ENCODE data around the gene OLFM2.

The OLFM2 gene

DNA sequence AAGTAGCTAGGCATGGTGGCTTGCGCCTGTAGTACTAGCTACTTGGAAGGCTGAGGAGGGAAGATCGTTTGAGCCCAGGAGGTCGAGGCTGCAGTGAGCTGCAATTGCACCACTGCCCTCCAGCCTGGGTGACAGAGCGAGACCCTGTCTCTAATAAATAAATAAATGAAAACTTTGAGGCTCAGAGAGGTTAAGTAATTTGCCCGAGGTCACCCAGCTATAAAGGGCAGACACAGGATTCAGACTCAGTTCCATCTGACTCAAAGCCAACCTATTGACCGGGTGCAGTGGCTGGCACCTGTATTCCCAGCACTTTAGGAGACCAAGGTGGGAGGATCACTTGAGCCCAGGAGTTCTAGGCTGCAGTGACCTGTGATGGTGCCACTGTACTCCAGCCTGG, 7.4 kb upstream of the OLFM2 start:
- Histone ChIP-seq H3K9me3 (ENCODE audit: insufficient read depth, low read length, severe bottlenecking) (peaks cover 4% of the 10 kb centered on the region), H4K20me1 (ENCODE audit: insufficient read depth, low read length) (no peaks in the 10 kb centered on the region), H3K9ac (ENCODE audit: low read depth, low read length) (no peak overlapping the region), H2AFZ (ENCODE audit: low read depth, low read length) (no peak overlapping the region), H3K4me1 (ENCODE audit: insufficient read depth, low read length) (no peaks in the 10 kb centered on the region), H3K27me3 (ENCODE audit: insufficient read depth, low read length, poor library complexity) (no peaks in the 10 kb centered on the region), H3K36me3 (ENCODE audit: insufficient read depth, low read length) (no peaks in the 10 kb centered on the region), H3K4me2 (ENCODE audit: insufficient read depth, low read length) (no peak overlapping the region), H3K4me3 (ENCODE audit: low read depth in 1 of 2, low read length in 2 of 2) (no peak overlapping the region), H3K79me2 (ENCODE audit: insufficient read depth, low read length) (no peaks in the 10 kb centered on the region), H3K27ac (ENCODE audit: low read length) (no peak overlapping the region)
- TF ChIP-seq EZH2 (IDR thresholded peaks at IDR 0.05; ENCODE audit: borderline replicate concordance, low read depth, low read length, severe bottlenecking): no peak
- ATAC-seq (ENCODE audit: insufficient read depth, low read depth): no peak
- no peak for DNase-seq

DNA sequence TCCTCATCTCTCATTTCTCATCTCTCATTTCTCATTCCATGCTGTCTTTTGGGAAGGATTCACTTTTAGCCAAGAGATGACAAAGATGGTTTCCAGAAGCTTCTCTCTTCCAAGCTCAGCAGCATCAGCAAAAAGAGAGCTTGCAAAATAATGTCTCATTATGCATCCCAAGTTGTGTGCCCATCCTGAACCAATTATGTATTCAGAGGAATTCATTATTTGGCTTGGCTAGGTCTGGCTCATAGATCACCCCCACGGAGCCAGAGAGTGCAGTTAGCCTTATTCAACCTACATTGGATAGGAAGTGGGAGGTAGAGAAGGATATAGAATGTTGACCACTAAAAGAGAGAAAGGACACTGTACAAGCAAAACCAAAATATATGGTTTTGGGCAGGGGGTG, 5.4 kb upstream of the OLFM2 start:
- H3K4me1 ChIP-seq (ENCODE audit: insufficient read depth, low read length): no peaks in the 10 kb centered on the region
- H3K9me3 ChIP-seq (ENCODE audit: insufficient read depth, low read length, severe bottlenecking): peaks cover 4% of the 10 kb centered on the region
- H3K27me3 ChIP-seq (ENCODE audit: insufficient read depth, low read length, poor library complexity): no peaks in the 10 kb centered on the region
- no peak for ATAC-seq (ENCODE audit: insufficient read depth, low read depth)
- H3K4me2 ChIP-seq (ENCODE audit: insufficient read depth, low read length): no peak overlapping the region
- H3K4me3 ChIP-seq (ENCODE audit: low read depth in 1 of 2, low read length in 2 of 2): no peak overlapping the region
- H3K36me3 ChIP-seq (ENCODE audit: insufficient read depth, low read length): no peaks in the 10 kb centered on the region
- TF ChIP-seq, protein P1, sequence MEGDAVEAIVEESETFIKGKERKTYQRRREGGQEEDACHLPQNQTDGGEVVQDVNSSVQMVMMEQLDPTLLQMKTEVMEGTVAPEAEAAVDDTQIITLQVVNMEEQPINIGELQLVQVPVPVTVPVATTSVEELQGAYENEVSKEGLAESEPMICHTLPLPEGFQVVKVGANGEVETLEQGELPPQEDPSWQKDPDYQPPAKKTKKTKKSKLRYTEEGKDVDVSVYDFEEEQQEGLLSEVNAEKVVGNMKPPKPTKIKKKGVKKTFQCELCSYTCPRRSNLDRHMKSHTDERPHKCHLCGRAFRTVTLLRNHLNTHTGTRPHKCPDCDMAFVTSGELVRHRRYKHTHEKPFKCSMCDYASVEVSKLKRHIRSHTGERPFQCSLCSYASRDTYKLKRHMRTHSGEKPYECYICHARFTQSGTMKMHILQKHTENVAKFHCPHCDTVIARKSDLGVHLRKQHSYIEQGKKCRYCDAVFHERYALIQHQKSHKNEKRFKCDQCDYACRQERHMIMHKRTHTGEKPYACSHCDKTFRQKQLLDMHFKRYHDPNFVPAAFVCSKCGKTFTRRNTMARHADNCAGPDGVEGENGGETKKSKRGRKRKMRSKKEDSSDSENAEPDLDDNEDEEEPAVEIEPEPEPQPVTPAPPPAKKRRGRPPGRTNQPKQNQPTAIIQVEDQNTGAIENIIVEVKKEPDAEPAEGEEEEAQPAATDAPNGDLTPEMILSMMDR (IDR thresholded peaks at IDR 0.05; ENCODE audit: borderline replicate concordance, extremely low read depth, low read length, poor library complexity, severe bottlenecking): no peak
- no peak for TF ChIP-seq EZH2 (IDR thresholded peaks at IDR 0.05; ENCODE audit: borderline replicate concordance, low read depth, low read length, severe bottlenecking)
- H3K79me2 ChIP-seq (ENCODE audit: insufficient read depth, low read length): no peaks in the 10 kb centered on the region
- H2AFZ ChIP-seq (ENCODE audit: low read depth, low read length): no peak overlapping the region
- DNase-seq: no peak
- no peak overlapping the region for H3K27ac ChIP-seq (ENCODE audit: low read length)
- H3K9ac ChIP-seq (ENCODE audit: low read depth, low read length): no peak overlapping the region
- no peaks in the 10 kb centered on the region for H4K20me1 ChIP-seq (ENCODE audit: insufficient read depth, low read length)

DNA sequence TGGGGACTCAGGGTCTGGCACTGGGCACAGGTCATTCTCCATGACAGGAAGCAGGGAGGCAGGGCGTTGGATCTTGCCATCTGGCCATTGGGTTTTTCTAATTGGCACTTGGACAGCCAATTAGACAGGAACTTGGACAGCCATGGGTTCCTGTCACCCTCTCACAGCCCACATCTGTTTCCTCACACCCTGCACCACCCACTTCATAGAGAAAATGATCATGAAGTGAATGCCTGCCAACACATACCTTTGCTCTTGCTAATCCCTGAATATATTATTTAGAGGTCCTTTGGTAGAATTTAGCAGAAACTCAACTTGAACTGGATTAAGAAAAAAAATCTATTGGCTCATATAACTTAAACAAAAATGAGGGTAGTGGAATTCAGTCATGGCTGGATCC, 4.9 kb upstream of the OLFM2 start:
- no peaks in the 10 kb centered on the region for H3K36me3 ChIP-seq (ENCODE audit: insufficient read depth, low read length)
- peaks cover 4% of the 10 kb centered on the region for H3K9me3 ChIP-seq (ENCODE audit: insufficient read depth, low read length, severe bottlenecking)
- no peak for DNase-seq
- H3K27ac ChIP-seq (ENCODE audit: low read length): no peak overlapping the region
- TF ChIP-seq, protein P1 (IDR thresholded peaks at IDR 0.05; ENCODE audit: borderline replicate concordance, extremely low read depth, low read length, poor library complexity, severe bottlenecking): no peak
- TF ChIP-seq EZH2 (IDR thresholded peaks at IDR 0.05; ENCODE audit: borderline replicate concordance, low read depth, low read length, severe bottlenecking): no peak
- H3K27me3 ChIP-seq (ENCODE audit: insufficient read depth, low read length, poor library complexity): no peaks in the 10 kb centered on the region
- ATAC-seq (ENCODE audit: insufficient read depth, low read depth): no peak
- no peaks in the 10 kb centered on the region for H3K79me2 ChIP-seq (ENCODE audit: insufficient read depth, low read length)
- H3K9ac ChIP-seq (ENCODE audit: low read depth, low read length): no peak overlapping the region
- no peak overlapping the region for H3K4me3 ChIP-seq (ENCODE audit: low read depth in 1 of 2, low read length in 2 of 2)
- H4K20me1 ChIP-seq (ENCODE audit: insufficient read depth, low read length): no peaks in the 10 kb centered on the region
- H3K4me1 ChIP-seq (ENCODE audit: insufficient read depth, low read length): no peaks in the 10 kb centered on the region
- no peak overlapping the region for H3K4me2 ChIP-seq (ENCODE audit: insufficient read depth, low read length)
- no peak overlapping the region for H2AFZ ChIP-seq (ENCODE audit: low read depth, low read length)

DNA sequence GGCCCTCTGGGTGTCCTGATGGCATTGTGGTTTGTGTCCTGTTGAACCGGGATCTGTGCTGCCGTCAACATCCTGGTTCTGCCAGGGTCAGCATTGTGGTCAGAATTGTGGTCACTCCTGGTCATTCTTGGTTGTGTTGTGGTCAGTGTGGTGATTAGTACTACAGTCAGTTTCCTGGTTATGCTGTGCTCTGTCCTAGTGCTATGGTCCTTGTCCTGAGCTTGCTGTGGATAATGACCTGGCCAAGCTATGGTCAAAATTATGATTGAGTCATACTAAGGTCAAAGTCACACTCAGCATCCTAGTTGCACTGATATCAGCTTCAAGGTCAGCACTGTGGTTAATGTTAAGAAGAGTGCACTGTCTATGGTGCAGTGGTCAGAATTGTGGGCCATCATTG, 4.5 kb upstream of the OLFM2 start:
- Histone ChIP-seq H3K4me1 (ENCODE audit: insufficient read depth, low read length) (no peaks in the 10 kb centered on the region), H3K27ac (ENCODE audit: low read length) (no peak overlapping the region), H4K20me1 (ENCODE audit: insufficient read depth, low read length) (no peaks in the 10 kb centered on the region), H3K9ac (ENCODE audit: low read depth, low read length) (no peak overlapping the region), H3K27me3 (ENCODE audit: insufficient read depth, low read length, poor library complexity) (no peaks in the 10 kb centered on the region), H3K4me2 (ENCODE audit: insufficient read depth, low read length) (no peak overlapping the region), H3K36me3 (ENCODE audit: insufficient read depth, low read length) (no peaks in the 10 kb centered on the region), H3K9me3 (ENCODE audit: insufficient read depth, low read length, severe bottlenecking) (peaks cover 4% of the 10 kb centered on the region), H3K79me2 (ENCODE audit: insufficient read depth, low read length) (no peaks in the 10 kb centered on the region), H3K4me3 (ENCODE audit: low read depth in 1 of 2, low read length in 2 of 2) (no peak overlapping the region), H2AFZ (ENCODE audit: low read depth, low read length) (no peak overlapping the region)
- TF ChIP-seq, protein P1 (IDR thresholded peaks at IDR 0.05; ENCODE audit: borderline replicate concordance, extremely low read depth, low read length, poor library complexity, severe bottlenecking): no peak
- no peak for TF ChIP-seq EZH2 (IDR thresholded peaks at IDR 0.05; ENCODE audit: borderline replicate concordance, low read depth, low read length, severe bottlenecking)
- ATAC-seq (ENCODE audit: insufficient read depth, low read depth) (no peak), DNase-seq (no peak)

Data from DND-41 (cell line).